LNCAP (cell line): Measurements from ENCODE around the gene HIC1.

Source experiments
- CTCF ChIP-seq: fragments of 450-650 bp; IDR thresholded peaks from 2 replicates; pipeline ENCODE4 v1.5.1; 2017; ENCODE audit warnings: mild to moderate bottlenecking

HIC1 gene

GRCh38 chr17:2029911-2030778, 24.8 kb upstream of the HIC1 start, which contains the start of gene DPH1:
TSS of gene DPH1 (plus strand) at chr17:2030153. CDS start at chr17:2030170, 17 bp downstream.
- no peak for TF ChIP-seq CTCF

GRCh38 chr17:2030779-2031163, 24.1 kb upstream of the HIC1 start:
- peak; percentile 52 for TF ChIP-seq CTCF

- no peak for TF ChIP-seq CTCF
Measured at GRCh38 chr17:2033153-2033552, 21.8 kb upstream of the HIC1 start.

- no peak for TF ChIP-seq CTCF
Measured at GRCh38 chr17:2034157-2034556, 20.7 kb upstream of the HIC1 start.

- TF ChIP-seq CTCF, result no peak
Measured at GRCh38 chr17:2034806-2035540, 19.9 kb upstream of the HIC1 start.

GRCh38 chr17:2035541-2036488, 19.1 kb upstream of the HIC1 start:
- TF ChIP-seq CTCF, result no peak

- TF ChIP-seq CTCF, result no peak
Measured at GRCh38 chr17:2037155-2037554, 17.7 kb upstream of the HIC1 start.
